HEK293 (cell line): ENCODE measurements around the gene RBM26.

Experiments used
- CTCF ChIA-PET: fragments of 350-600 bp; formaldehyde crosslinking; extraction: SDS; loops from one replicate; lab custom pipeline; 2021; ENCODE audit warnings: antibody characterized with exemption; lab: Yijun Ruan, JAX
- POLR2A ChIA-PET: fragments of 300-600 bp; formaldehyde crosslinking; extraction: SDS; loops from one replicate; lab custom pipeline; 2020; ENCODE audit warnings: antibody characterized with exemption, inconsistent platforms; lab: Yijun Ruan, JAX
- H3K27ac ChIP-seq: fragments of 200-500 bp; sonication (Bioruptor generic); 2 replicates; pipeline ENCODE4 v1.5.1; 2014; ENCODE audit warnings: low read depth, low read length, control low read depth, inconsistent platforms; ENCODE audit errors: extremely low read depth
- H3K36me3 ChIP-seq, 2 experiments: fragments of 200-500 bp in 1 of 2; sonication (Bioruptor generic) in 1 of 2; 1 replicate in 1 of 2; 2 replicates in 1 of 2; pipeline ENCODE4 v1.5.1; 2014 to 2017; ENCODE audit warnings: inconsistent platforms in 2 of 2, low read length in 2 of 2; ENCODE audit not compliant: control insufficient read depth in 2 of 2, insufficient read depth in 1 of 2
- H3K4me1 ChIP-seq: fragments of 200-500 bp; sonication (Bioruptor generic); 2 replicates; pipeline ENCODE4 v1.5.1; 2014; ENCODE audit warnings: mild to moderate bottlenecking, low read length, inconsistent platforms; ENCODE audit not compliant: control insufficient read depth, insufficient read depth
- H3K4me3 ChIP-seq: 2 replicates; pipeline ENCODE4 v1.5.1; 2011; ENCODE audit warnings: low read depth, mild to moderate bottlenecking, control low read depth, low read length, moderate library complexity
- H3K9me3 ChIP-seq: fragments of 200-500 bp; sonication (Bioruptor generic); 2 replicates; pipeline ENCODE4 v1.5.1; 2014; ENCODE audit warnings: low read depth, low read length, inconsistent platforms; ENCODE audit not compliant: control insufficient read depth, insufficient read depth
- HOXA7 ChIP-seq: sonication (generic); formaldehyde crosslinking; IDR thresholded peaks from 2 replicates; pipeline ENCODE4 v1.8.1; 2022; ENCODE audit warnings: missing genetic modification reagents, borderline replicate concordance
- MEIS1 ChIP-seq: sonication (generic); formaldehyde crosslinking; IDR thresholded peaks from 2 replicates; pipeline ENCODE4 v1.8.1; 2022; ENCODE audit warnings: missing genetic modification reagents, mild to moderate bottlenecking, borderline replicate concordance
- SALL2 ChIP-seq: fragments of 450-650 bp; formaldehyde crosslinking; IDR thresholded peaks from 2 replicates; pipeline ENCODE4 v1.5.0; 2017; ENCODE audit warnings: missing biosample characterization, mild to moderate bottlenecking, missing genetic modification characterization, borderline replicate concordance
- TRIM28 ChIP-seq: IDR thresholded peaks from 2 replicates; pipeline ENCODE4 v1.6.1; 2011; ENCODE audit warnings: low read length, control low read depth, borderline replicate concordance
- ZBTB20 ChIP-seq: fragments of 450-650 bp; formaldehyde crosslinking; IDR thresholded peaks from 2 replicates; pipeline ENCODE4 v1.5.1; 2016; ENCODE audit warnings: missing biosample characterization, missing genetic modification characterization
- ZFP3 ChIP-seq: fragments of 450-650 bp; formaldehyde crosslinking; IDR thresholded peaks from 2 replicates; pipeline ENCODE4 v1.5.1; 2016; ENCODE audit warnings: low read depth, missing biosample characterization, missing genetic modification characterization
- ZNF155 ChIP-seq: fragments of 450-650 bp; formaldehyde crosslinking; IDR thresholded peaks from 2 replicates; pipeline ENCODE4 v1.5.1; 2016; ENCODE audit warnings: missing biosample characterization, missing genetic modification characterization
- ZNF292 ChIP-seq: fragments of 450-650 bp; formaldehyde crosslinking; IDR thresholded peaks from 2 replicates; pipeline ENCODE4 v1.5.1; 2016; ENCODE audit warnings: low read depth, missing biosample characterization, missing genetic modification characterization, borderline replicate concordance
- ZNF324 ChIP-seq: fragments of 450-650 bp; formaldehyde crosslinking; IDR thresholded peaks from 2 replicates; pipeline ENCODE4 v1.5.1; 2016; ENCODE audit warnings: missing biosample characterization, missing genetic modification characterization
- ZNF335 ChIP-seq: fragments of 450-650 bp; formaldehyde crosslinking; conservative IDR thresholded peaks from 2 replicates; pipeline ENCODE4 v1.5.1; 2016; ENCODE audit warnings: missing biosample characterization, missing genetic modification characterization
- ZNF548 ChIP-seq: fragments of 450-650 bp; formaldehyde crosslinking; IDR thresholded peaks from 2 replicates; pipeline ENCODE4 v1.5.1; 2016; ENCODE audit warnings: missing biosample characterization, missing genetic modification characterization
- ZNF549 ChIP-seq: fragments of 450-650 bp; IDR thresholded peaks from 2 replicates; pipeline ENCODE4 v1.5.1; 2018; ENCODE audit warnings: missing biosample characterization, missing genetic modification characterization, mild to moderate bottlenecking, inconsistent platforms, moderate library complexity
- ZNF558 ChIP-seq: fragments of 450-650 bp; formaldehyde crosslinking; IDR thresholded peaks from 2 replicates; pipeline ENCODE4 v1.5.1; 2016; ENCODE audit warnings: missing biosample characterization, missing genetic modification characterization
- ZNF596 ChIP-seq: fragments of 450-650 bp; IDR thresholded peaks from 2 replicates; pipeline ENCODE4 v1.5.0; 2018; ENCODE audit warnings: missing biosample characterization, mild to moderate bottlenecking, missing genetic modification characterization, moderate library complexity
- ZNF626 ChIP-seq: fragments of 450-650 bp; sonication (Bioruptor Pico); formaldehyde crosslinking; IDR thresholded peaks from 2 replicates; pipeline ENCODE4 v1.5.1; 2018; ENCODE audit warnings: missing biosample characterization, missing genetic modification characterization, inconsistent platforms
- ZNF660 ChIP-seq: fragments of 450-650 bp; IDR thresholded peaks from 2 replicates; pipeline ENCODE4 v1.5.1; 2018; ENCODE audit warnings: missing biosample characterization, mild to moderate bottlenecking, missing genetic modification characterization
- ZNF76 ChIP-seq: fragments of 450-650 bp; formaldehyde crosslinking; IDR thresholded peaks from 2 replicates; pipeline ENCODE4; 2016; ENCODE audit warnings: low read depth, missing biosample characterization, missing genetic modification characterization, borderline replicate concordance
- ZNF785 ChIP-seq: fragments of 450-650 bp; formaldehyde crosslinking; IDR thresholded peaks from 2 replicates; pipeline ENCODE4 v1.5.1; 2016; ENCODE audit warnings: missing biosample characterization, missing genetic modification characterization
- ZSCAN23 ChIP-seq: fragments of 450-650 bp; formaldehyde crosslinking; IDR thresholded peaks from 2 replicates; pipeline ENCODE4 v1.5.1; 2016; ENCODE audit warnings: missing biosample characterization, missing genetic modification characterization
- ZSCAN30 ChIP-seq: fragments of 450-650 bp; IDR thresholded peaks from 2 replicates; pipeline ENCODE4 v1.5.1; 2018; ENCODE audit warnings: missing biosample characterization, mild to moderate bottlenecking, missing genetic modification characterization, moderate library complexity
- TF ChIP-seq, protein P1 (sequence below): fragments of 450-650 bp; formaldehyde crosslinking; IDR thresholded peaks from 2 replicates; pipeline ENCODE4 v1.5.1; 2016; ENCODE audit warnings: missing biosample characterization, missing genetic modification characterization, low read depth
- TF ChIP-seq, protein P2 (sequence below): IDR thresholded peaks from 2 replicates; pipeline ENCODE4 v1.6.1; 2011; ENCODE audit warnings: mild to moderate bottlenecking, low read depth, low read length, borderline replicate concordance
- TF ChIP-seq, protein P3 (sequence below): fragments of 450-650 bp; formaldehyde crosslinking; IDR thresholded peaks from 2 replicates; pipeline ENCODE4 v1.5.1; 2016; ENCODE audit warnings: missing biosample characterization, missing genetic modification characterization
- TF ChIP-seq, protein P4 (sequence below): fragments of 450-650 bp; formaldehyde crosslinking; IDR thresholded peaks from 2 replicates; pipeline ENCODE4 v1.5.1; 2017; ENCODE audit warnings: missing biosample characterization, missing genetic modification characterization
- TF ChIP-seq, protein P5 (sequence below): sonication (generic); formaldehyde crosslinking; IDR thresholded peaks from 2 replicates; pipeline ENCODE4 v1.8.1; 2022; ENCODE audit warnings: mild to moderate bottlenecking, moderate library complexity, missing genetic modification reagents

Gene RBM26

DNA sequence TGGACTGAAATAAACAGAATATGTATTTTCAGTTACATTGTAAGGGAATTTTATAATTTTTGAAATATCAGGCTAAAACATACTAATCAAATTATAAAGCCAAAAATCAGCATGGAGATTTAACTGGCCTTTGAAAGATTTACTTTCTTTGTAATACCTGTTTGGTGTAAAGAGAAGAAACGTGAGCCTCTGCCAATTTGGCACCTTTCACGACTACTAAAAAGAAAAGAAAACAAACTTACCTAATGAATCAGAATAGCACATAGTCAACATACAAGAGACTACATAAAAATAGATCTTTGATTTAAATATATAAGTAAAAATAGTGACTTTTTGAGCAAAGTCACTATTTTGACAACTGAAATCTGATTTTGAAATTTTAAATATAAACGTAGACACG is 87.4 kb downstream of the RBM26 start:
- H3K9me3 ChIP-seq, result no peaks in the 10 kb centered on the region
- CTCF ChIA-PET, result no interaction called here
- TF ChIP-seq ZNF335 (tag by site-specific recombination), result no peak
- no peak for TF ChIP-seq ZNF155 (tag by site-specific recombination)
- TF ChIP-seq MEIS1 (CRISPR knock-in tag), result no peak
- TF ChIP-seq SALL2 (tag by site-specific recombination), result no peak
- TF ChIP-seq ZNF660, result no peak
- TF ChIP-seq ZNF785 (tag by site-specific recombination), result no peak
- TF ChIP-seq ZNF596 (tag by site-specific recombination), result no peak
- no peak for TF ChIP-seq ZFP3 (tag by site-specific recombination)
- no peak for TF ChIP-seq ZNF549 (tag by site-specific recombination)
- TF ChIP-seq, protein P1, sequence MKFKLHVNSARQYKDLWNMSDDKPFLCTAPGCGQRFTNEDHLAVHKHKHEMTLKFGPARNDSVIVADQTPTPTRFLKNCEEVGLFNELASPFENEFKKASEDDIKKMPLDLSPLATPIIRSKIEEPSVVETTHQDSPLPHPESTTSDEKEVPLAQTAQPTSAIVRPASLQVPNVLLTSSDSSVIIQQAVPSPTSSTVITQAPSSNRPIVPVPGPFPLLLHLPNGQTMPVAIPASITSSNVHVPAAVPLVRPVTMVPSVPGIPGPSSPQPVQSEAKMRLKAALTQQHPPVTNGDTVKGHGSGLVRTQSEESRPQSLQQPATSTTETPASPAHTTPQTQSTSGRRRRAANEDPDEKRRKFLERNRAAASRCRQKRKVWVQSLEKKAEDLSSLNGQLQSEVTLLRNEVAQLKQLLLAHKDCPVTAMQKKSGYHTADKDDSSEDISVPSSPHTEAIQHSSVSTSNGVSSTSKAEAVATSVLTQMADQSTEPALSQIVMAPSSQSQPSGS (tag by site-specific recombination), result no peak
- TF ChIP-seq, protein P2, sequence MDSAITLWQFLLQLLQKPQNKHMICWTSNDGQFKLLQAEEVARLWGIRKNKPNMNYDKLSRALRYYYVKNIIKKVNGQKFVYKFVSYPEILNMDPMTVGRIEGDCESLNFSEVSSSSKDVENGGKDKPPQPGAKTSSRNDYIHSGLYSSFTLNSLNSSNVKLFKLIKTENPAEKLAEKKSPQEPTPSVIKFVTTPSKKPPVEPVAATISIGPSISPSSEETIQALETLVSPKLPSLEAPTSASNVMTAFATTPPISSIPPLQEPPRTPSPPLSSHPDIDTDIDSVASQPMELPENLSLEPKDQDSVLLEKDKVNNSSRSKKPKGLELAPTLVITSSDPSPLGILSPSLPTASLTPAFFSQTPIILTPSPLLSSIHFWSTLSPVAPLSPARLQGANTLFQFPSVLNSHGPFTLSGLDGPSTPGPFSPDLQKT, result no peak
- no peak for TF ChIP-seq ZNF626 (tag by site-specific recombination)
- no peak for TF ChIP-seq ZNF292 (tag by site-specific recombination)
- TF ChIP-seq ZNF548 (tag by site-specific recombination), result no peak
- no peak for TF ChIP-seq ZBTB20 (tag by site-specific recombination)
- TF ChIP-seq HOXA7 (CRISPR knock-in tag), result no peak
- TF ChIP-seq, protein P3, sequence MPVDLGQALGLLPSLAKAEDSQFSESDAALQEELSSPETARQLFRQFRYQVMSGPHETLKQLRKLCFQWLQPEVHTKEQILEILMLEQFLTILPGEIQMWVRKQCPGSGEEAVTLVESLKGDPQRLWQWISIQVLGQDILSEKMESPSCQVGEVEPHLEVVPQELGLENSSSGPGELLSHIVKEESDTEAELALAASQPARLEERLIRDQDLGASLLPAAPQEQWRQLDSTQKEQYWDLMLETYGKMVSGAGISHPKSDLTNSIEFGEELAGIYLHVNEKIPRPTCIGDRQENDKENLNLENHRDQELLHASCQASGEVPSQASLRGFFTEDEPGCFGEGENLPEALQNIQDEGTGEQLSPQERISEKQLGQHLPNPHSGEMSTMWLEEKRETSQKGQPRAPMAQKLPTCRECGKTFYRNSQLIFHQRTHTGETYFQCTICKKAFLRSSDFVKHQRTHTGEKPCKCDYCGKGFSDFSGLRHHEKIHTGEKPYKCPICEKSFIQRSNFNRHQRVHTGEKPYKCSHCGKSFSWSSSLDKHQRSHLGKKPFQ (tag by site-specific recombination), result no peak
- TF ChIP-seq, all 188 proteins: peak for 0
- POLR2A ChIA-PET, result no interaction called here
- Histone ChIP-seq H3K27ac (no peak overlapping the region), H3K4me3 (no peak overlapping the region), H3K4me1 (no peaks in the 10 kb centered on the region), H3K36me3 (peaks cover 3 to 59% of the 10 kb centered on the region in 2 experiments; a peak in 2 of 3 replicates)

DNA sequence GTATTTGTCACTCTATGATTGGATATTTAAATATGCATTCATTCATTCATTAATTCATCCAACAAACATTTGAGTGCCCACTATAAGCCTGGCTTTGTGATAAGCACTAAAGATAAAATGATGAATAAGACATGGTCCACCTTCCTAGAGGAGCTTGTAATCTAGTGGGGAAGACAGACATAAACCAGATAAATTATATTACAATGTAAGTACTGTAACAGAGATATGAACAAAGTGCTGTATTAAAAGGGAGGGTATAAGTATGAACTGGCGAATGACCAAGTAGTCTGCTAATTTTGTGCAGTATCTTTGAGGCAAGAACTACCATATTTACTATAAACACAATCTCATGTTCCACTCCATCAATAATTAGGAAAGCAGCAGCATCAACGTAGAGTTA is 88.2 kb downstream of the RBM26 start:
- no peaks in the 10 kb centered on the region for H3K9me3 ChIP-seq
- peaks cover 3 to 56% of the 10 kb centered on the region in 2 experiments; a peak in 2 of 3 replicates for H3K36me3 ChIP-seq
- H3K4me3 ChIP-seq, result no peak overlapping the region
- no peak overlapping the region for H3K27ac ChIP-seq
- POLR2A ChIA-PET, result no interaction called here
- no peaks in the 10 kb centered on the region for H3K4me1 ChIP-seq
- CTCF ChIA-PET, result no interaction called here
- TF ChIP-seq ZSCAN30 (tag by site-specific recombination), result no peak
- TF ChIP-seq ZNF324 (tag by site-specific recombination), result no peak
- TF ChIP-seq, protein P4, sequence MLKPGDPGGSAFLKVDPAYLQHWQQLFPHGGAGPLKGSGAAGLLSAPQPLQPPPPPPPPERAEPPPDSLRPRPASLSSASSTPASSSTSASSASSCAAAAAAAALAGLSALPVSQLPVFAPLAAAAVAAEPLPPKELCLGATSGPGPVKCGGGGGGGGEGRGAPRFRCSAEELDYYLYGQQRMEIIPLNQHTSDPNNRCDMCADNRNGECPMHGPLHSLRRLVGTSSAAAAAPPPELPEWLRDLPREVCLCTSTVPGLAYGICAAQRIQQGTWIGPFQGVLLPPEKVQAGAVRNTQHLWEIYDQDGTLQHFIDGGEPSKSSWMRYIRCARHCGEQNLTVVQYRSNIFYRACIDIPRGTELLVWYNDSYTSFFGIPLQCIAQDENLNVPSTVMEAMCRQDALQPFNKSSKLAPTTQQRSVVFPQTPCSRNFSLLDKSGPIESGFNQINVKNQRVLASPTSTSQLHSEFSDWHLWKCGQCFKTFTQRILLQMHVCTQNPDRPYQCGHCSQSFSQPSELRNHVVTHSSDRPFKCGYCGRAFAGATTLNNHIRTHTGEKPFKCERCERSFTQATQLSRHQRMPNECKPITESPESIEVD (tag by site-specific recombination), result no peak
- no peak for TF ChIP-seq ZNF558
- TF ChIP-seq, protein P5, sequence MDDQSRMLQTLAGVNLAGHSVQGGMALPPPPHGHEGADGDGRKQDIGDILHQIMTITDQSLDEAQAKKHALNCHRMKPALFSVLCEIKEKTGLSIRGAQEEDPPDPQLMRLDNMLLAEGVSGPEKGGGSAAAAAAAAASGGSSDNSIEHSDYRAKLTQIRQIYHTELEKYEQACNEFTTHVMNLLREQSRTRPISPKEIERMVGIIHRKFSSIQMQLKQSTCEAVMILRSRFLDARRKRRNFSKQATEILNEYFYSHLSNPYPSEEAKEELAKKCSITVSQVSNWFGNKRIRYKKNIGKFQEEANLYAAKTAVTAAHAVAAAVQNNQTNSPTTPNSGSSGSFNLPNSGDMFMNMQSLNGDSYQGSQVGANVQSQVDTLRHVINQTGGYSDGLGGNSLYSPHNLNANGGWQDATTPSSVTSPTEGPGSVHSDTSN (CRISPR knock-in tag), result no peak
- no peak for TF ChIP-seq ZSCAN23 (tag by site-specific recombination)
- TF ChIP-seq ZNF76 (tag by site-specific recombination), result no peak
- TF ChIP-seq, protein P3 (tag by site-specific recombination), result no peak
- TF ChIP-seq HOXA7 (CRISPR knock-in tag), result no peak
- no peak for TF ChIP-seq TRIM28
